ENCODE results near the gene PKNOX2.

DNA sequence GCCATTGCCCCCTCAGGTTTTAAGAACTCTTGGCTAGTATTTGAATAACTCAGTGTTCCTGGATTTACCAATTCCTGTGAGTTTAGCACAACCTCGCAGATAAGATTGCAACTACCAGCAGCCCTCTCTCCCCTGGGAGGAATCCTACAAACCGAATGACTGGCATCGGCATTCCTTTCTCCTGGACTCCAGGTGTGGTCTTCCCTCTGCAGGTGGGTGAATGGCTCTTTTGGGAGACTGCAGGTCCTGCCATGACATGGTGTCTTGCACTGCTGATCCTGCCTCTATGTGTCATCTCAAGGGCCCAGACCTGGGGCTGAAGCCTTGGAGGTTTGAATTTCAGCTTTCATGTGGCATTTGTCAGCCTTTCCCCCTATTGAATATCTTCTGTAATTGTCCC lies 105.6 kb downstream of the PKNOX2 start:
- TF ChIP-seq, protein P1, sequence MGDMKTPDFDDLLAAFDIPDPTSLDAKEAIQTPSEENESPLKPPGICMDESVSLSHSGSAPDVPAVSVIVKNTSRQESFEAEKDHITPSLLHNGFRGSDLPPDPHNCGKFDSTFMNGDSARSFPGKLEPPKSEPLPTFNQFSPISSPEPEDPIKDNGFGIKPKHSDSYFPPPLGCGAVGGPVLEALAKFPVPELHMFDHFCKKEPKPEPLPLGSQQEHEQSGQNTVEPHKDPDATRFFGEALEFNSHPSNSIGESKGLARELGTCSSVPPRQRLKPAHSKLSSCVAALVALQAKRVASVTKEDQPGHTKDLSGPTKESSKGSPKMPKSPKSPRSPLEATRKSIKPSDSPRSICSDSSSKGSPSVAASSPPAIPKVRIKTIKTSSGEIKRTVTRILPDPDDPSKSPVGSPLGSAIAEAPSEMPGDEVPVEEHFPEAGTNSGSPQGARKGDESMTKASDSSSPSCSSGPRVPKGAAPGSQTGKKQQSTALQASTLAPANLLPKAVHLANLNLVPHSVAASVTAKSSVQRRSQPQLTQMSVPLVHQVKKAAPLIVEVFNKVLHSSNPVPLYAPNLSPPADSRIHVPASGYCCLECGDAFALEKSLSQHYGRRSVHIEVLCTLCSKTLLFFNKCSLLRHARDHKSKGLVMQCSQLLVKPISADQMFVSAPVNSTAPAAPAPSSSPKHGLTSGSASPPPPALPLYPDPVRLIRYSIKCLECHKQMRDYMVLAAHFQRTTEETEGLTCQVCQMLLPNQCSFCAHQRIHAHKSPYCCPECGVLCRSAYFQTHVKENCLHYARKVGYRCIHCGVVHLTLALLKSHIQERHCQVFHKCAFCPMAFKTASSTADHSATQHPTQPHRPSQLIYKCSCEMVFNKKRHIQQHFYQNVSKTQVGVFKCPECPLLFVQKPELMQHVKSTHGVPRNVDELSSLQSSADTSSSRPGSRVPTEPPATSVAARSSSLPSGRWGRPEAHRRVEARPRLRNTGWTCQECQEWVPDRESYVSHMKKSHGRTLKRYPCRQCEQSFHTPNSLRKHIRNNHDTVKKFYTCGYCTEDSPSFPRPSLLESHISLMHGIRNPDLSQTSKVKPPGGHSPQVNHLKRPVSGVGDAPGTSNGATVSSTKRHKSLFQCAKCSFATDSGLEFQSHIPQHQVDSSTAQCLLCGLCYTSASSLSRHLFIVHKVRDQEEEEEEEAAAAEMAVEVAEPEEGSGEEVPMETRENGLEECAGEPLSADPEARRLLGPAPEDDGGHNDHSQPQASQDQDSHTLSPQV (IDR thresholded peaks at IDR 0.05), result no peak
- no peak for TF ChIP-seq POLR2A (IDR thresholded peaks at IDR 0.05; ENCODE audit: low read depth, low read length)
- no peak for TF ChIP-seq RFX5 (IDR thresholded peaks at IDR 0.05; ENCODE audit: low read depth, low read length)

All from GM12878 (cell line).